Uterus (tissue), 4 donors: ENCODE results near the gene NTF3. TPM values are rescaled to one million over a fixed set of nuclear protein-coding genes. Genes with fewer than 3 reads are reported as not detected.
A peak's percentile ranks its signal among the peaks of the same experiment; 100 is the strongest.

Experiments
- DNase-seq, 2 donors: peaks; one replicate each; pipeline ENCODE4 v3.0.0-alpha.2; 2019 to 2020
- H3K27ac ChIP-seq, 2 donors: fragments of 200-600 bp; sonication (generic); 1 replicate in 1 of 2; 2 replicates in 1 of 2; pipeline ENCODE4 v1.5.1; 2016 to 2018
- H3K27me3 ChIP-seq, 2 donors: fragments of 200-600 bp; sonication (generic); one replicate each; pipeline ENCODE4 v1.5.1; 2018 to 2019; ENCODE audit warnings: control low read depth in 1 of 2
- H3K36me3 ChIP-seq, 2 donors: fragments of 200-600 bp; sonication (generic); one replicate each; pipeline ENCODE4 v1.5.1; 2019; ENCODE audit warnings: control low read depth in 1 of 2
- H3K4me1 ChIP-seq, 2 donors: fragments of 200-600 bp; sonication (generic); one replicate each; pipeline ENCODE4 v1.5.1; 2018 to 2019; ENCODE audit warnings: control low read depth in 1 of 2
- H3K4me3 ChIP-seq, 2 donors: fragments of 200-600 bp; sonication (generic); 1 replicate in 1 of 2; 2 replicates in 1 of 2; pipeline ENCODE4 v1.5.1; 2018 to 2019; ENCODE audit warnings: mild to moderate bottlenecking in 1 of 2
- H3K9me3 ChIP-seq, 2 donors: fragments of 200-600 bp; sonication (generic); one replicate each; pipeline ENCODE4 v1.5.1; 2019; ENCODE audit warnings: control low read depth in 1 of 2
- POLR2A ChIP-seq, 2 donors: fragments of 450-650 bp; IDR thresholded peaks; one replicate each; pipeline ENCODE4 v1.6.1; 2016; ENCODE audit warnings: antibody characterized with exemption in 2 of 2, mild to moderate bottlenecking in 1 of 2, moderate library complexity in 1 of 2
- intact Hi-C: fragments of 100-400 bp; cut with DNase I; formaldehyde crosslinking; loops from one replicate; pipeline ENCODE4 v1.15.1; 2023; ENCODE audit warnings: low total_unique reads
- total RNA-seq, 4 donors: library from RNA; depleted of rRNA in 3 of 4; stranded (reverse); fragments of >200 nt in 3 of 4; gene quantifications; one replicate each; pipeline versions ENCODE4 v1.1.0 to v1.2.4, GENCODE V29; 2014 to 2023
- TF ChIP-seq, protein P1 (sequence below), 4 experiments: fragments of 200-600 bp in 2 of 4; fragments of 450-650 bp in 2 of 4; sonication (generic) in 2 of 4; IDR thresholded peaks; one replicate each; pipeline ENCODE4 v1.5.1; 2016 to 2019; ENCODE audit warnings: antibody characterized with exemption in 4 of 4, mild to moderate bottlenecking in 2 of 4, moderate library complexity in 1 of 4
- donor health status: DM: yes; HTN: yes; CAD: no.

Gene NTF3
- total RNA-seq, 4 donors from 2014 or later, result 0.26 to 7.1 (median 3.5) TPM; not detected in 1

DNA sequence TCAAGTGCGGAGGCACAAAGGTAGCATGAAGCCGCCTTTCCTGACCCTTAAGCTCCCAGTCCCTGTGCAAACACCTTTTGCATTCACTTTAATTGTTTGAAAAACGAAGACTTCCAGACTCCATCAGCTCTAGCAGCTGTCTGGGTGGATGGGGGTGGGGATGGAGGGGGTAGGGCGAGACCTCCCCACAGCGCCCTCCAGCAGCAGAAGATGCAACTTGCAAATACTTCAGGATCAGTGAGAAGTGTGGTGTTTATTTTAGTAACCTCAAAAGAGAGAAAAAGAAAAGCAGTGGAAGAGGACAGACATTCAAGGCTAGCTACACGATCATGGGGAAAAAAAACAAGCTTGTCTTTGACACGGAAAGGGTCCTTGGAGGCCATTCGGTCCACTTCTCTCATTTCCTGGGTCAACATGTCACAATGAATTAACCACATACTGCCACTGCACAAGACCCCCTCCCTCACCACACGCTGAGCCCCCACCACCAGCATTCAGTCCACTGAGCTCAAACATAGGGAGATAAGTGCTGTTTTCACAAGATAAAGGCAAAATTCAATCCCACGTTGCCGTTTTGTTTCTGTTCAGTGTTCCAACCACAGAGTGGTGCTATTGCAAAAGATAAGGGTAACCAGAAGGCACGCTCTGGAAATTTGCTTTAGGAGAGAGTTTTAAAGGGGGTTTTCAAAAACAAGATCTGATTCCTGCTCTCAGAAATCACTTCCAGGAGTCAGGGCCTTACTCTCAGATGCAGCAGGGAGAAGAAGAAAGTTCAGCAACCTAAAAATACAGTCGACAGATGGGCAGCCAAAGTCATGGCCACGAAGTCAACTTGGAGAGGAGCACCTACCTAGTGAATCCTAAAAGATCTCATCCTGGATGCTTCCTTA is 3.3 kb upstream of the NTF3 start:
- no peak overlapping the region for H3K27ac ChIP-seq
- H3K36me3 ChIP-seq, result no peaks in the 10 kb centered on the region
- H3K4me1 ChIP-seq, result peaks cover 0 to 14% of the 10 kb centered on the region in 2 donors
- H3K27me3 ChIP-seq, result peaks cover 0 to 28% of the 10 kb centered on the region in 2 donors
- no peaks in the 10 kb centered on the region for H3K9me3 ChIP-seq
- H3K4me3 ChIP-seq, result no peak overlapping the region
- DNase-seq, result no peak
- intact Hi-C loops, result no loop called here
- TF ChIP-seq, protein P1, sequence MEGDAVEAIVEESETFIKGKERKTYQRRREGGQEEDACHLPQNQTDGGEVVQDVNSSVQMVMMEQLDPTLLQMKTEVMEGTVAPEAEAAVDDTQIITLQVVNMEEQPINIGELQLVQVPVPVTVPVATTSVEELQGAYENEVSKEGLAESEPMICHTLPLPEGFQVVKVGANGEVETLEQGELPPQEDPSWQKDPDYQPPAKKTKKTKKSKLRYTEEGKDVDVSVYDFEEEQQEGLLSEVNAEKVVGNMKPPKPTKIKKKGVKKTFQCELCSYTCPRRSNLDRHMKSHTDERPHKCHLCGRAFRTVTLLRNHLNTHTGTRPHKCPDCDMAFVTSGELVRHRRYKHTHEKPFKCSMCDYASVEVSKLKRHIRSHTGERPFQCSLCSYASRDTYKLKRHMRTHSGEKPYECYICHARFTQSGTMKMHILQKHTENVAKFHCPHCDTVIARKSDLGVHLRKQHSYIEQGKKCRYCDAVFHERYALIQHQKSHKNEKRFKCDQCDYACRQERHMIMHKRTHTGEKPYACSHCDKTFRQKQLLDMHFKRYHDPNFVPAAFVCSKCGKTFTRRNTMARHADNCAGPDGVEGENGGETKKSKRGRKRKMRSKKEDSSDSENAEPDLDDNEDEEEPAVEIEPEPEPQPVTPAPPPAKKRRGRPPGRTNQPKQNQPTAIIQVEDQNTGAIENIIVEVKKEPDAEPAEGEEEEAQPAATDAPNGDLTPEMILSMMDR (IDR thresholded peaks at IDR 0.05), result peak in 3 of 4 experiments; percentile 21 to 53 (median 29)
- TF ChIP-seq POLR2A (IDR thresholded peaks at IDR 0.05), result no peak

DNA sequence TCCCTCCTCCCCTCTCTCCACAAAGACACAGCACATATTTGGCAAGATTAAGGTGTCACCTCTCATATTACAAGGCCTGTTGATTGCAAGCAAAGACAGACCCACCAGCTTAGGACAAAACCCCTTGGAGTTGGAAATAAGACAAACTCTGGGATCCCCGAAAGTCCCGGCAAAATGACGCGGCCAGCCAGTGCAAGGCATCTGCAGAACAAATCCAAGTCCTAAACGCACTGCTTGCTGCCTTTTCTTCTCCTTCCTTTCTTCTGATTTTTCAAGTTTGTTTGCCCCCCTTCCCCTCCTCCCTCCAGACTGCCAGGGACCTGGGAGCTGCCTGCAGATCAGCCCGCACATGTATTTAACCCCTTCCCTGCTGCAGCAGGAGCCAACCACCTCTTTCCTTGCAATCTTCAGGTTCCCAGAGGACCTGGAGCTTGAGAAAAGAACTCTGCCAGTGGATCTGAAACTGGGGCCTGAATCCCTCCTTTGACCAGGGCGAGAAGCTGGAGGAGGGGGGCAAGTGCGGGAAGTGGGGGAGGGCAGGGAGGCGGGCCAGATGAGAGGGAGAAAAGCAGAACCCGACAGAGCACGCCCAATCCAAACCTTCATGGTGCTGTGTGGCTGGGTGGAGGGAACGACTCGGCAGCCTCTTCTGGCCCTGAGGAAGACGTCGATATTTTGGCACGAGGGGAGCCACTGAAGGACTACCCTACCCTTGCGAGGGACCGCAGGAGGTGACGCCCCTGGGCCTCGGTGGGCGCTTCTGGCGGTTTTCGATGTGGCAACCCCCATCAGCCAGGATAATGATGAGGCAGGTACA is 2.0 kb upstream of the NTF3 start:
- H3K27me3 ChIP-seq, result peaks cover 0 to 29% of the 10 kb centered on the region in 2 donors

DNA sequence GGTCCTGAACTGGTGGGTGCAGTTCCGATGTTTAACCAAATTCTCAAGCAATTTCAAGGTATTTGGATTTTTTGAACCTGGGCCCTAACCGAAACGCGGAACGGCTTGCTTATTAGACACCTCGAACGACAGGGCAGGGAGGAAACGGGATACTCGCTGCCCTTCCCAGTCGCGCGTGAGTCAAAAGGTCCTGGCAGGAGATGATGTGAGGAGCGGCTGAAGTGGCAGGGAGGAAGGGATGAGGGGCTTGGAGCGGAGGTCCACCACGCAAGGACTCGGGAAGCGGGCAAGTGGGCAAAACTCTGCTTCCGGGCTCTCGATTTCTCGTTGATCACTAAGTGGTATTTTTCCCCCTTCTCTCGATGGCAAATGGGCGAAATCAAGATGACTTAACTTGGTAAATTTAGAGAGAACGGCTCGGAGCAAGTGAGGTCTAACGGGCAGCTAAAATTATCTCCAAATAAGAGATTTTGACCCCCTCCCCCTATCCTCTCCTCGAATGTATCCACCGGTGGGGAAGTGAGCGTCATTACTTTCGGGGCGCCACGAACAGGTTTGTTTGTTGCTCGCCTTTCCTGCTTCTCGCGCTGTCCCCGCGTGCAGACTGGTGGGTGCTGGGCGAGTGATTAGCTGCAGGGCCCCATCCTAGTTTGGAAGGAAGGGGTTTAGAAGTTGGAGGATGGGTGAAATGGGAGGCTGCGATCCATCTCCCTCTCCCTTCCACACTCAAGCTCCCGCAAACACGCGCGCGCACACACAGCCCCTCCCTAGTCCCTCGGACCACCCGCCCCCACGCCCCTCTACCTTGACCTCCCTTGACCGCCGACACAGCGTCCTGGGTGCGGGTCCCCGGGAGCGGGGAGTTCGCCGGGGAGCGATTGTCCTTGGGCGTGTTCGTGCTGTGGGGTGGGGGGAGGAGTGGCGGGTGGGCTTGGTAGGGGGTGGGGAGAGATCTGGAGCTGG is 986 bp upstream of the NTF3 start:
- H3K4me1 ChIP-seq, result peaks cover 0 to 16% of the 10 kb centered on the region in 2 donors
- DNase-seq, result no peak
- intact Hi-C loops, result no loop called here
- H3K27me3 ChIP-seq, result peaks cover 0 to 29% of the 10 kb centered on the region in 2 donors
- no peaks in the 10 kb centered on the region for H3K36me3 ChIP-seq
- TF ChIP-seq POLR2A (IDR thresholded peaks at IDR 0.05), result no peak
- peak overlapping the region; percentile 29 to 47 for H3K4me3 ChIP-seq
- no peak overlapping the region for H3K27ac ChIP-seq
- H3K9me3 ChIP-seq, result no peaks in the 10 kb centered on the region

More for the DNA sequence above, 2.0 kb upstream of the NTF3 start:
- DNase-seq, result no peak
- H3K36me3 ChIP-seq, result no peaks in the 10 kb centered on the region
- TF ChIP-seq POLR2A (IDR thresholded peaks at IDR 0.05), result no peak
- TF ChIP-seq, protein P1 (IDR thresholded peaks at IDR 0.05), result no peak
- no peak overlapping the region for H3K27ac ChIP-seq
- no peaks in the 10 kb centered on the region for H3K9me3 ChIP-seq
- H3K4me3 ChIP-seq, result no peak overlapping the region
- intact Hi-C loops, result no loop called here
- H3K4me1 ChIP-seq, result peaks cover 0 to 16% of the 10 kb centered on the region in 2 donors

DNA sequence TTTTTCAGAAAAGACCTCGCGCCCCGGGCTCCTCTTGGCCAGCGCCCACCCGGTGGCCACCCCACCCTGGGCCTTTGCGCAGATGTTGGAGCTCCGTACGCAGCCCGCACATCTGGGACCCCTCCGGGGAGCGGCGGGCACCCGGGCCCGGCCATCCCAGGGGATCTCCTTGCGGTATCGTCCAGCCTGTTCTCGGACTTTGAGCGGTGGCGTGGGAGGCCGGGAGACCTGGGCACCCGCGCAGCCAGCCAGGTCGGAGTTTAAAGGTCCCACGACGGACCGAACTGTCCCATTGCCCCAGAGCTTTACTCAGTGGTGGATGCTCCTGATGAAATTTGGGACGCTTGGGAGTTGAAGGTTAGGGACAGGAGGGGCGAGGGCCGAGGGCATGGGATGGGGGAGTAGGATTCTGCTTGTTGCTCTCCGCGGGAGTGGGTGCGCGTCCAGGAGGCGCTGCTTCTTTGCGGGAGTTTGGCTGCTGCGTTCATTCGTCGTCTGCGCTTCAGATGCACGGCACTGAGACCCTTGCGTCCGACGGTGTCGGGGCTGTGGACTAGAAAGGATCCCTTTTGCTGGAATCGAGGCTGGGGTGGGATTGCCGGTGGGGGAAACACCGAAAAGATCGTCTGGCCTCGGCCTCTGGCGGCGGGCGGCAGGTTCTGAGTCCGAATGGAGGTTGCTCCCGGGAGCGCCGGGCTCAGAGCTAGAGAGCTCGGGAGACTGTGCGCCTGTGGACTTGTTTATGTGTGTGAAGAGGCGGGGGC is 1.4 kb downstream of the NTF3 start:
- H3K27me3 ChIP-seq, result peaks cover 0 to 25% of the 10 kb centered on the region in 2 donors
- H3K27ac ChIP-seq, result peak overlapping the region in 1 of 2 donors; percentile 25
- intact Hi-C loops, result no loop called here
- no peak for DNase-seq
- TF ChIP-seq, protein P1 (IDR thresholded peaks at IDR 0.05), result no peak
- TF ChIP-seq POLR2A (IDR thresholded peaks at IDR 0.05), result no peak
- H3K9me3 ChIP-seq, result no peaks in the 10 kb centered on the region
- H3K4me1 ChIP-seq, result peaks cover 0 to 16% of the 10 kb centered on the region in 2 donors
- H3K36me3 ChIP-seq, result no peaks in the 10 kb centered on the region
- peak overlapping the region; percentile 29 to 47 for H3K4me3 ChIP-seq
